Activated CD8-positive, alpha-beta T cell treated with anti-CD3 and anti-CD28 coated beads for 36 hours (primary cell): ENCODE results near the gene RWDD3. TPM values are rescaled to one million over a fixed set of nuclear protein-coding genes. Genes with fewer than 3 reads are reported as not detected.

Source experiments
- ATAC-seq: fragments of 200-7000 bp; cut with Tn5 transposase; one replicate; pipeline ENCODE4 v1.10.0; 2021; ENCODE audit warnings: mild to moderate bottlenecking, moderate library complexity
- CTCF ChIA-PET: fragments of 350-600 bp; sonication (Branson Sonifier 250); formaldehyde crosslinking; loops from one replicate; lab custom pipeline; 2021; ENCODE audit warnings: antibody characterized with exemption; lab: Charles Lee
- POLR2A ChIA-PET: fragments of 350-600 bp; sonication (Branson Sonifier 250); formaldehyde crosslinking; loops from one replicate; lab custom pipeline; 2021; ENCODE audit warnings: antibody characterized with exemption; lab: Charles Lee
- DNase-seq: peaks from one replicate; pipeline ENCODE4 v3.0.0-alpha.2; 2020
- H3K27ac Mint-ChIP-seq: one replicate; pipeline ENCODE4 v1.8.0; 2021; ENCODE audit warnings: mild to moderate bottlenecking, mixed read lengths
- H3K27me3 Mint-ChIP-seq: one replicate; pipeline ENCODE4 v1.8.0; 2021; ENCODE audit warnings: mixed read lengths
- H3K36me3 Mint-ChIP-seq: one replicate; pipeline ENCODE4 v1.8.0; 2021; ENCODE audit warnings: low read depth, mixed read lengths
- H3K4me1 Mint-ChIP-seq: one replicate; pipeline ENCODE4 v1.8.0; 2021; ENCODE audit warnings: low read depth, mixed read lengths
- H3K4me3 Mint-ChIP-seq: one replicate; pipeline ENCODE4 v1.8.0; 2021; ENCODE audit warnings: mild to moderate bottlenecking, moderate library complexity, mixed read lengths
- H3K9me3 Mint-ChIP-seq: one replicate; pipeline ENCODE4 v1.8.0; 2021; ENCODE audit warnings: mixed read lengths
- CTCF ChIP-seq: fragments of 200-600 bp; IDR thresholded peaks from one replicate; pipeline ENCODE4 v1.8.0; 2022; ENCODE audit warnings: antibody characterized with exemption, mild to moderate bottlenecking
- intact Hi-C: fragments of 100-400 bp; cut with micrococcal nuclease; formaldehyde crosslinking; loops from one replicate; pipeline ENCODE4 v1.10.0; 2022
- total RNA-seq, 2 experiments: library from RNA; stranded (reverse); gene quantifications; one replicate each; pipeline ENCODE4 v1.2.3, GENCODE V29; 2021

RWDD3 gene
- total RNA-seq, 2 experiments from 2014 or later = 15.2 to 17.8 TPM

GRCh38 chr1:95286479-95286878 is 52.5 kb downstream of the RWDD3 start:
- no peaks in the 10 kb centered on the region for H3K36me3 Mint-ChIP-seq
- POLR2A ChIA-PET = no interaction called here
- H3K27ac Mint-ChIP-seq = no peak overlapping the region
- peaks cover 3% of the 10 kb centered on the region for H3K27me3 Mint-ChIP-seq
- no peaks in the 10 kb centered on the region for H3K9me3 Mint-ChIP-seq
- intact Hi-C loops = no loop called here
- no peak for TF ChIP-seq CTCF
- CTCF ChIA-PET = no interaction called here
- no peaks in the 10 kb centered on the region for H3K4me1 Mint-ChIP-seq
- H3K4me3 Mint-ChIP-seq = no peak overlapping the region
- no peak for ATAC-seq
- DNase-seq = no peak

- intact Hi-C loops = no loop called here
- no peak overlapping the region for H3K4me3 Mint-ChIP-seq
- DNase-seq (peak; percentile 2), ATAC-seq (no peak)
- ChIA-PET POLR2A (no interaction called here), CTCF (no interaction called here)
- H3K27ac Mint-ChIP-seq = no peak overlapping the region
- no peaks in the 10 kb centered on the region for H3K4me1 Mint-ChIP-seq
- H3K27me3 Mint-ChIP-seq = peaks cover 3% of the 10 kb centered on the region
- H3K36me3 Mint-ChIP-seq = no peaks in the 10 kb centered on the region
- TF ChIP-seq CTCF = no peak
- no peaks in the 10 kb centered on the region for H3K9me3 Mint-ChIP-seq
These were observed 53.1 kb downstream of the RWDD3 start for GRCh38 chr1:95287081-95287480.

- no peak for DNase-seq
- peaks cover 3% of the 10 kb centered on the region for H3K27me3 Mint-ChIP-seq
- TF ChIP-seq CTCF = no peak
- CTCF ChIA-PET = no interaction called here
- POLR2A ChIA-PET = no interaction called here
- intact Hi-C loops = no loop called here
- no peaks in the 10 kb centered on the region for H3K4me1 Mint-ChIP-seq
- no peak overlapping the region for H3K27ac Mint-ChIP-seq
- no peaks in the 10 kb centered on the region for H3K9me3 Mint-ChIP-seq
- ATAC-seq = no peak
- no peak overlapping the region for H3K4me3 Mint-ChIP-seq
- H3K36me3 Mint-ChIP-seq = no peaks in the 10 kb centered on the region
These were observed 53.8 kb downstream of the RWDD3 start for GRCh38 chr1:95287825-95288224.

Other genes starting within 250 kb of the RWDD3 start
- gene ALG14, start 161.3 kb upstream of the RWDD3 start, total RNA-seq = 1 to 10 TPM; 2.5 to 2.9 TPM
- gene TLCD4, start 116.9 kb upstream of the RWDD3 start, total RNA-seq = under 1 TPM; 0.32 to 0.38 TPM